ENCODE results near the gene INSC. TPM values are rescaled to one million over a fixed set of nuclear protein-coding genes. Genes with fewer than 3 reads are reported as not detected.
A peak's percentile ranks its signal among the peaks of the same experiment; 100 is the strongest.

The INSC gene
- total and polyA plus RNA-seq, 9 of the 15 experiments (the other 6 are each of a cell fraction or from before 2014, with no cell fraction given), result not detected

DNA sequence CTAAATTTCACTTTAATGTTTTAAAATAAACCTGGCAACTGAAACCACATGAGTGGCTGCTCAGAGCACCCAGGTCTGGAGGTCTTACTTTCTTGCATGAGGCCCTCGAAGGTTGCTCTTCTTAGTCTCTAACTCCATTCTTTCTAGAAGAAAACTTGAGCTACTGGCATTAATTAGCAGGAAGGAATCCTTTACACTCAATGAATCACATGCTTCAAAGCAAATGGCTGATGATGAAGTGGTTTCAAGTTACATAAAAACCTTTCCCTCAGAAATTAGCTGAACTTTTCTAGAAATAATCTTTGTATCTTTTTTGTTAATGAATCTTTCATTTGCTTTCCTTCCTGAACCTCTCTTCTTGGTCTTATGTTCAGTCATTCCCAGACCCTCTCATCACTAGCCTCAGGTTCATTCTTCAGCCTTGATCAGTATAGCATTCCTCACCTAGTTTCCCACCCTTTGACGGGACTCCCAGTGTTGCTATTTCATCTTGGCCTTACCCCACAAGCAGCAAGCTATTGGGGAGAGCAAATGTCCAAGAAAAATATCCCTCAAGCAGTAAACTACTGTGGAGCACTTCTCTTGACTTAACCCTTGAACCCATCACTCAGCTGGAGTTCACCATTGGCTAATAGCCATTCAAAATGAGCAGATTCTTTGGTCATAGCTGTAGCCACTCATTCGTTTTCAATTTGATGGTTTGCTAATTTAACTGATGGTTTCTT, 75.1 kb downstream of the INSC start (continued):
- no peak for TF ChIP-seq PRDM10 (IDR thresholded peaks at IDR 0.05; ENCODE audit: partially characterized antibody)

GRCh38 chr11:15190611-15191010, 75.9 kb downstream of the INSC start:
- POLR2A ChIA-PET, result no interaction called here

More at GRCh38 chr11:15190611-15191010, 75.9 kb downstream of the INSC start:
- in situ Hi-C loops (cut with MboI), result no loop called here
- DNase-seq (ENCODE audit: extremely low read depth in 1 of 4, low spot score in 3 of 4) (peak in 1 of 4 experiments; percentile 5), ATAC-seq (peak; percentile 68), FAIRE-seq (no peak)
- no peaks in the 10 kb centered on the region for H3K9me3 ChIP-seq (replicated peaks; ENCODE audit: control insufficient read depth, insufficient read depth, low read depth, low read length)
- H3K79me2 ChIP-seq (ENCODE audit: control insufficient read depth, insufficient read depth, low read length), result no peaks in the 10 kb centered on the region
- H3K9ac ChIP-seq (ENCODE audit: insufficient read depth in 1 of 2, low read depth in 2 of 2, low read length in 2 of 2), result no peak overlapping the region
- H3K9me1 ChIP-seq (ENCODE audit: control insufficient read depth, insufficient read depth, low read length), result no peaks in the 10 kb centered on the region
- 0% methylated on average over 2 of the region's 3 CpGs for WGBS (ENCODE audit: insufficient coverage, low coverage, missing lambda C conversion rate)
- TF ChIP-seq TRIM24 (IDR thresholded peaks at IDR 0.05) (no peak), KAT8 (IDR thresholded peaks at IDR 0.05; ENCODE audit: low read depth) (no peak), ZNF436 (CRISPR knock-in tag; IDR thresholded peaks at IDR 0.05) (no peak)
- intact Hi-C loops (cut with micrococcal nuclease), result no loop called here
- no peak overlapping the region for H2AFZ ChIP-seq (ENCODE audit: low read depth, low read length)
- H3K4me1 ChIP-seq (replicated peaks in 1 of 2; ENCODE audit: control insufficient read depth in 2 of 2, insufficient read depth in 2 of 2, low read length in 2 of 2), result no peaks in the 10 kb centered on the region
- CTCF ChIA-PET (ENCODE audit: low intra/inter-chr PET ratio), result no interaction called here
- no peaks in the 10 kb centered on the region for H4K20me1 ChIP-seq (replicated peaks; ENCODE audit: control insufficient read depth, insufficient read depth, low read length)
- no peaks in the 10 kb centered on the region for H3K27me3 ChIP-seq (ENCODE audit: control insufficient read depth in 2 of 2, insufficient read depth in 2 of 2, low read length in 2 of 2)
- H3K4me2 ChIP-seq (ENCODE audit: insufficient read depth, low read length), result no peak overlapping the region
- H3K36me3 ChIP-seq (ENCODE audit: control insufficient read depth, insufficient read depth, low read length), result no peaks in the 10 kb centered on the region
- BruUV-seq (replicated peaks), result no TSS peak
- H3K27ac ChIP-seq (ENCODE audit: extremely low read depth, low read depth, low read length), result no peak overlapping the region
- H3K4me3 ChIP-seq, result no peak overlapping the region
